Brain pericyte (primary cell): ENCODE results near the gene KRTAP10-5.
"Not testable (repeated sequence)": the region's sequence is repeated elsewhere in the genome, so short reads cannot be mapped to it uniquely, and the experiment has no call there.

Experiments
- DNase-seq: peaks from one replicate; pipeline ENCODE4 v3.0.0-alpha.2; 2012; ENCODE audit warnings: low read depth, low spot score

Gene KRTAP10-5

GRCh38 chr21:44550285-44550684 lies 30.1 kb downstream of the KRTAP10-5 start:
- DNase-seq, result not testable (repeated sequence)

- DNase-seq, result no peak
Measured at GRCh38 chr21:44549525-44550211, 30.7 kb downstream of the KRTAP10-5 start.

- DNase-seq, result no peak
Measured at GRCh38 chr21:44548922-44549321, 31.5 kb downstream of the KRTAP10-5 start.

- DNase-seq, result no peak
Measured at GRCh38 chr21:44548381-44548780, 32.0 kb downstream of the KRTAP10-5 start.

GRCh38 chr21:44547656-44548331 lies 32.6 kb downstream of the KRTAP10-5 start:
- no peak for DNase-seq

- no peak for DNase-seq
Measured at GRCh38 chr21:44544566-44544965, 35.8 kb downstream of the KRTAP10-5 start.

- DNase-seq, result no peak
Measured at GRCh38 chr21:44542716-44543115, 37.7 kb downstream of the KRTAP10-5 start.

GRCh38 chr21:44540741-44541288 lies 39.6 kb downstream of the KRTAP10-5 start:
- DNase-seq, result no peak

GRCh38 chr21:44539991-44540666 lies 40.3 kb downstream of the KRTAP10-5 start, which contains the start of gene KRTAP10-1:
Gene KRTAP10-1 (minus strand): TSS chr21:44540195. CDS start chr21:44540150, 45 bp downstream.
- no peak for DNase-seq

- no peak for DNase-seq
Measured at GRCh38 chr21:44539046-44539445, 41.4 kb downstream of the KRTAP10-5 start.

- DNase-seq, result no peak
Measured at GRCh38 chr21:44537930-44538911, 42.2 kb downstream of the KRTAP10-5 start.

- no peak for DNase-seq
Measured at GRCh38 chr21:44535963-44536362, 44.4 kb downstream of the KRTAP10-5 start.

- no peak for DNase-seq
Measured at GRCh38 chr21:44534688-44535087, 45.7 kb downstream of the KRTAP10-5 start.

- DNase-seq, result no peak
Measured at GRCh38 chr21:44533891-44534627, 46.3 kb downstream of the KRTAP10-5 start.

GRCh38 chr21:44533121-44533890 lies 47.1 kb downstream of the KRTAP10-5 start:
- DNase-seq, result no peak

GRCh38 chr21:44532712-44533111 lies 47.7 kb downstream of the KRTAP10-5 start:
- no peak for DNase-seq

- DNase-seq, result no peak
Measured at GRCh38 chr21:44531606-44532564, 48.5 kb downstream of the KRTAP10-5 start.

- no peak for DNase-seq
Measured at GRCh38 chr21:44530903-44531605, 49.4 kb downstream of the KRTAP10-5 start.
